ENCODE measurements around the gene RAP2A. TPM values are rescaled to one million over a fixed set of nuclear protein-coding genes. Genes with fewer than 3 reads are reported as not detected.

The RAP2A gene
- total RNA-seq, 1 experiment from 2014 or later: 32.1 TPM

DNA sequence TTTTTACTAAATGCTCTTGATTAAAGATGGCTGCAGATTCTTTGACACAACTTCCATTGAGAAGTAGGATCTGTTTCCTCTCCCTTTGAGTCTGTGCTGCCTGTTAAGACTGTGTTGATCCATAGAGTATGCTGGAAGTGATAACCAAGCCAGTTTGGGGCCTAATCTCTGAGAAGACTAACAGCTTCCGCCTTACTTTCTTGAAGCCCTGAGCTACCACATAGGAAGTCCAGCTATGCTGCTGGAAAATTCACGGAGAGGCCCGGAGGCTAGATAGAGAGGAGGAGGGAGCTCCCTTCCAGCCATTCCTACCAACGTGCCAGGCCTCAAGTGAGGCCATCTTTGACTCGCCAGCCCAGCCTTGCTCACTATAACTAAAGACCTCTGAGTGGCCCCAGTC lies 12.5 kb downstream of the RAP2A start:
- H3K36me3 Mint-ChIP-seq (ENCODE audit: insufficient read depth in 1 of 3, low read depth in 3 of 3): peaks cover 2 to 10% (median 9%) of the 10 kb centered on the region in 3 experiments; a peak in 4 of 7 replicates
- no peak overlapping the region for H3K23ac ChIP-seq (ENCODE audit: insufficient read length, low read depth, low read length)
- no peaks in the 10 kb centered on the region for H3K27me3 ChIP-seq (ENCODE audit: insufficient read depth, low read length)
- no peak overlapping the region for H4K91ac ChIP-seq (ENCODE audit: insufficient read length, low read depth, low read length)
- no peak overlapping the region for H3T11ph ChIP-seq (ENCODE audit: low read length)
- no peak overlapping the region for H2BK20ac ChIP-seq (ENCODE audit: low read depth, low read length, poor library complexity, severe bottlenecking)
- H4K20me1 ChIP-seq (ENCODE audit: control insufficient read depth, insufficient read depth, insufficient read length): no peaks in the 10 kb centered on the region
- no peaks in the 10 kb centered on the region for H3K23me2 ChIP-seq (ENCODE audit: insufficient read length, low read depth, low read length, poor library complexity, severe bottlenecking)
- H3K56ac ChIP-seq (ENCODE audit: insufficient read length, low read depth, low read length): no peak overlapping the region
- H4K5ac ChIP-seq (ENCODE audit: insufficient read length, low read depth, low read length): no peak overlapping the region
- no peak overlapping the region for H3K14ac ChIP-seq (ENCODE audit: insufficient read depth, low read length)
- H3K27me3 Mint-ChIP-seq (ENCODE audit: low read depth): no peaks in the 10 kb centered on the region
- no peak overlapping the region for H2BK15ac ChIP-seq (ENCODE audit: low read depth, low read length)
- H3K18ac ChIP-seq (ENCODE audit: insufficient read length, low read depth, low read length): no peak overlapping the region
- no peak overlapping the region for H2BK12ac ChIP-seq (ENCODE audit: insufficient read length, low read depth, low read length)
- no peak overlapping the region for H2AFZ ChIP-seq (ENCODE audit: low read length)
- no peak overlapping the region for H3K4me3 Mint-ChIP-seq
- WGBS (ENCODE audit: extremely low coverage, insufficient read length, low lambda C conversion rate): no CpG with 5 or more reads among the region's 5 CpGs
- no peak overlapping the region for H3K4me2 ChIP-seq (ENCODE audit: insufficient read depth, insufficient read length, low read length)
- H3K27ac ChIP-seq (ENCODE audit: insufficient read length, low read depth, low read length): no peak overlapping the region
- peaks cover 14 to 16% of the 10 kb centered on the region in 2 experiments for H3K4me1 Mint-ChIP-seq
- H2AK5ac ChIP-seq (ENCODE audit: insufficient read length, low read length): no peak overlapping the region
- no peaks in the 10 kb centered on the region; the same call in 1 of the 2 replicates for H3K79me2 ChIP-seq (ENCODE audit: insufficient read depth, low read length)
- H2BK5ac ChIP-seq (ENCODE audit: insufficient read length, low read length): no peak overlapping the region
- no peak overlapping the region for H3K9ac ChIP-seq (ENCODE audit: extremely low read depth, insufficient read length, low read length)
- DNase-seq: no peak
- H4K8ac ChIP-seq (replicated peaks; ENCODE audit: insufficient read length, low read depth, low read length): no peak overlapping the region
- TF ChIP-seq CTCF (conservative IDR thresholded peaks at IDR 0.05): no peak
- H3K9me3 ChIP-seq (ENCODE audit: control insufficient read depth, low read depth, low read length): no peaks in the 10 kb centered on the region
- no peak overlapping the region for H2BK120ac ChIP-seq (ENCODE audit: low read depth, low read length, poor library complexity, severe bottlenecking)
- H3K4me1 ChIP-seq (ENCODE audit: insufficient read depth, low read length): no peaks in the 10 kb centered on the region
- H3K79me1 ChIP-seq (ENCODE audit: insufficient read depth, low read depth, low read length, poor library complexity, severe bottlenecking): no peaks in the 10 kb centered on the region
- H3K9me3 Mint-ChIP-seq: no peaks in the 10 kb centered on the region
- peak overlapping the region in 1 of 3 experiments; percentile 61; a peak in 1 of 7 replicates for H3K27ac Mint-ChIP-seq
- H3K4ac ChIP-seq (ENCODE audit: low read depth, low read length): no peak overlapping the region
